Measurements from ENCODE around the gene CRMP1.

Gene CRMP1

DNA sequence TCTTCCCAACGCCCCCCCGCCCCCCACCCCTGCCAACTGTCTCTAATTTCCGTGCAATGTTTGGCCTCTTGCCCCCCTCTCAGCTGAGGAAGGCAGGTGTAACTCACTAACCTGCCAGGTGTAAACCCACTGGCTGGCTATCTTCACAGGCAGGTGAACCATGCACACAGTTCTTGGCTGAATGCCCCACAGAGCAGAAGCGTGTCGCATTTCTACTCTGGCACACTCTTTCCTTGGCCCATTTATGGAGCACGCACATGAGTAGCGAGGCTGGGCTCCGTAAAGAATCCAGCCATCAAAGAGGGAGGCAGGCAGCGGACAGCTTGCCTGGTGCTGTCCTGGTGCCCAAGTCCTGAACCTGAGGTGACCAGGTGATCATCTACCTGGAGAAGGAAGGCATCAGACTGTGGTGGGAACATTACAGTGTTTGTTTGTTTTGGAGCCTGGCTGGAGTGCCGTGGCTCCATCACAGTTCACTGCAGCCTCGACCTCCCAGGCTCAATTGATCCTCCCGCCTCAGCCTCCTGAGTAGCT, 39.2 kb upstream of the CRMP1 start:
- no peak for DNase-seq (ENCODE audit: extremely low spot score)
- CTCF ChIA-PET = no interaction called here
- POLR2A ChIA-PET = no interaction called here
- TF ChIP-seq ZNF384 (IDR thresholded peaks at IDR 0.05) (no peak), CTBP1 (IDR thresholded peaks at IDR 0.05; ENCODE audit: borderline replicate concordance) (no peak), LEF1 (IDR thresholded peaks at IDR 0.05; ENCODE audit: borderline replicate concordance) (no peak), FOXK2 (IDR thresholded peaks at IDR 0.05) (no peak), ARNT (IDR thresholded peaks at IDR 0.05) (no peak)

DNA sequence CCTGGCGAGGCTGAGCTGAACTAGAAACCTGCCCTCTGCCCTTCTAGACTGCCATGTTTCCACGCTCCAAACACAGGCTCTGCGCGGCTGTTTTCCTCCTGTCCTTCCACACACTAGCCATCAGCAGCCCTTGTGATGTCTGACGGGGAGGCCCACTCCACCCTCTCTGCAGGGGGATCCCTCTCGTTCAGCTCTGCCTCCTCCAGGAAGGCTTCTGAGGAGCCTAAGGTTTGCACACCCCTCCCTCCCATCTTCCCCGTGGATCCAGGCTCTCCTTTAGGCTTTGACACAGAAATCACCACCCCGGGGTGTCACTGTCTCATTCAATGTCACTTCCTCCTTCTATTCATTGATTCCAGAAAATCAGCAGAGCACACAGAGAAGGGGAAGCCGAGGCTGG, 38.6 kb upstream of the CRMP1 start:
- TF ChIP-seq ELF4 (IDR thresholded peaks at IDR 0.05) = no peak
- no peak for TF ChIP-seq FOXM1 (IDR thresholded peaks at IDR 0.05; ENCODE audit: borderline replicate concordance)
- TF ChIP-seq SUZ12 (IDR thresholded peaks at IDR 0.05) = no peak
- no peak for TF ChIP-seq L3MBTL2 (conservative IDR thresholded peaks at IDR 0.05)
- TF ChIP-seq ARNT (IDR thresholded peaks at IDR 0.05) = no peak
- CTCF ChIA-PET = no interaction called here
- POLR2A ChIA-PET = no interaction called here
- no peak for DNase-seq (ENCODE audit: extremely low spot score)

DNA sequence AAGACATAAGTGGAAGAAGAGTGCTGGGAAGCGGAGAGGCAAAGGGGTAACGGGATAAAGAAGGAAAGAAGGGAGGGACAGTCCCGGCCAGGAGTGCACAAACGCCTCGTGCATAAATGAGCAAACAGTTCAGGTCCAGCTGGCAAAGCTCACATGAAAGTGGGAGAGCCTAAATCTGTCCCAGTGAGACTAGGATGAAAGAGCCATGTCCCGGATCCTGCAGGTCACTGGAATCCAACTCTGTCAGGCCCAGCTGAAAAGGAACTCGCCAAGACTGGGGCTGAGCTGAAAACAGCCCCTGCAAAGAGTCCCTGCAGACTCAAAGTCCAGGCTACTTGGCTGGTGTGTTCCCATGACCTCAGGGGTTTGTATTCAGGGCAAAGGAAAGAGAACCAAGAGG, 38.0 kb upstream of the CRMP1 start:
- ChIA-PET POLR2A (no interaction called here), CTCF (no interaction called here)
- TF ChIP-seq CTBP1 (IDR thresholded peaks at IDR 0.05; ENCODE audit: borderline replicate concordance) (no peak), BHLHE40 (IDR thresholded peaks at IDR 0.05; ENCODE audit: borderline replicate concordance) (no peak), SUZ12 (IDR thresholded peaks at IDR 0.05) (no peak), L3MBTL2 (conservative IDR thresholded peaks at IDR 0.05) (no peak), TARDBP (IDR thresholded peaks at IDR 0.05) (no peak), ELF4 (IDR thresholded peaks at IDR 0.05) (no peak), FOXM1 (IDR thresholded peaks at IDR 0.05; ENCODE audit: borderline replicate concordance) (no peak), LEF1 (IDR thresholded peaks at IDR 0.05; ENCODE audit: borderline replicate concordance) (no peak), FOXA1 (IDR thresholded peaks at IDR 0.05) (no peak), ARNT (IDR thresholded peaks at IDR 0.05) (no peak), NFRKB (IDR thresholded peaks at IDR 0.05) (no peak), HDGF (IDR thresholded peaks at IDR 0.05; ENCODE audit: borderline replicate concordance) (no peak), SP1 (IDR thresholded peaks at IDR 0.05) (no peak)
- TF ChIP-seq, protein P1, sequence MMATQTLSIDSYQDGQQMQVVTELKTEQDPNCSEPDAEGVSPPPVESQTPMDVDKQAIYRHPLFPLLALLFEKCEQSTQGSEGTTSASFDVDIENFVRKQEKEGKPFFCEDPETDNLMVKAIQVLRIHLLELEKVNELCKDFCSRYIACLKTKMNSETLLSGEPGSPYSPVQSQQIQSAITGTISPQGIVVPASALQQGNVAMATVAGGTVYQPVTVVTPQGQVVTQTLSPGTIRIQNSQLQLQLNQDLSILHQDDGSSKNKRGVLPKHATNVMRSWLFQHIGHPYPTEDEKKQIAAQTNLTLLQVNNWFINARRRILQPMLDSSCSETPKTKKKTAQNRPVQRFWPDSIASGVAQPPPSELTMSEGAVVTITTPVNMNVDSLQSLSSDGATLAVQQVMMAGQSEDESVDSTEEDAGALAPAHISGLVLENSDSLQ (IDR thresholded peaks at IDR 0.05) = no peak
- no peak for DNase-seq (ENCODE audit: extremely low spot score)

DNA sequence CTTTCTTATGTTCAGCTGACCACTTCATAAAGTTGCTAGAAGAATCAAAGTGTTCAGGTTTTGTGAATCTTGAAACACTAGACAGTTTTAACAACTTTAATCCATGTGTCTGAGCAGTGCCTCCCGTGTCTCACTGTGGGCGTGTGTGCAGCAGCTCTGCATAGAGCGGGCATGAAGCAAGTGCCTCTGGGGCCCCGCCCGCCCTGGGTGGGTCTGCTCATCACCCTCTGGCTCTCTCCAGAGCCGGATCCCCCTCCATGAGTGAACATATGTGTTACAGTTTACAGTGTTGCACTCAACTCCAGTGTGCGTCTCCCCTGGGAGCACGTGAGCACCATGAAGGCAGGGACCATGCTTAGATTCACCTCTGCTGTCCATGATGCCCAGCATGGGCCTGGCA, 37.6 kb upstream of the CRMP1 start:
- POLR2A ChIA-PET = no interaction called here
- CTCF ChIA-PET = no interaction called here
- no peak for DNase-seq (ENCODE audit: extremely low spot score)
- TF ChIP-seq SP1 (IDR thresholded peaks at IDR 0.05) (no peak), FOXM1 (IDR thresholded peaks at IDR 0.05; ENCODE audit: borderline replicate concordance) (no peak), ARNT (IDR thresholded peaks at IDR 0.05) (no peak), LEF1 (IDR thresholded peaks at IDR 0.05; ENCODE audit: borderline replicate concordance) (no peak), HDGF (IDR thresholded peaks at IDR 0.05; ENCODE audit: borderline replicate concordance) (no peak), L3MBTL2 (conservative IDR thresholded peaks at IDR 0.05) (no peak)

DNA sequence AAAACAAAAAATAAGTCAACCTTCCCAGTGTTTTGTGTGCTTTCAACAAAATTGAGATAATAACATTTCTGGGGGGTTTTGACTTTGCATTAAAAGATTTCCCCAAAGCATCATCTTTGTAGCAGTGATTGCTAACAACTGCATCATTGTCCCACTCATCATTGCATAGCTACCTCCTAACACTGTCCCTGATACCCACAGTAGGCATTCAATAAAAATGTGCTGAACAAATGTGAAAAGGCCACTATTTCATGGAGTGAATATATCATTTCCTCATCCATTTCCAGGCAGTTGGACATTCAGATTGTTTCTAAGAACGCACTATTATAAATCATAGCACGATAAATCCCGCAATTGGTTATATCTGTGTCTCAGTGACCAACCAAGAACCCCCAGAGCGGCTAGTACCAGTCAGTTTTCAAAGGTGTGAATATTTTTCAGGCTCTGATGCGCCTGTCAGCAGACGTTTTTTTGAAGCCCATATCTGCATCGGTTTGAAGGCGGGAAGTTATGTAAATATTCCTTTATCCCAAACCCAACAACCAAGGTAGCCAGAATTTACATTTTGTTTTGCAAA, 36.0 kb upstream of the CRMP1 start:
- no peak for DNase-seq (ENCODE audit: extremely low spot score)
- CTCF ChIA-PET = interaction anchor here (0.6 kb wide), 1 partner anchor 34 kb away, joined by 3 read pairs; no protein-coding TSS in a partner anchor
- POLR2A ChIA-PET = no interaction called here
- TF ChIP-seq SP1 (IDR thresholded peaks at IDR 0.05) (no peak), SUZ12 (IDR thresholded peaks at IDR 0.05) (no peak), HDGF (IDR thresholded peaks at IDR 0.05; ENCODE audit: borderline replicate concordance) (no peak), L3MBTL2 (conservative IDR thresholded peaks at IDR 0.05) (no peak), ARNT (IDR thresholded peaks at IDR 0.05) (no peak), FOXA1 (IDR thresholded peaks at IDR 0.05) (no peak)
- TF ChIP-seq, protein P1 (IDR thresholded peaks at IDR 0.05) = no peak

DNA sequence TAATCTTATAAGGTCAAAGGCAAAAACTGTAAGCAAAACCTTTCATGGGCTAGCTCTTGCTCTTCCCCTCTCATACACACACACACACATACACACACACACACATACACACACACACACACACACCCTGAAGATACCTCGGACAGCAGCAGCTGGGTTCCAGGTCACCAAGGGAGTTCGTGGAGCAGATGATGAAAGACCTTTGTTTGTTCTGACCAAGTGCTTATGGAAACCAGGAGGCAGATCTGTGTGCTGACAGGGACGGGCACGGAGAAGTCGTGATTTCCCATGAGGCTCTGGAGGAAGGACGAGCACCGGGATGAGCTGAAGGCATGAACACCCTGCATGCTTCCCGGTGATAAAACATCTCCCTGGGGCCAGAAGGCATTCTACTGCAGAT, 35.4 kb upstream of the CRMP1 start:
- TF ChIP-seq ARNT (IDR thresholded peaks at IDR 0.05) (no peak), CTBP1 (IDR thresholded peaks at IDR 0.05; ENCODE audit: borderline replicate concordance) (no peak), SP1 (IDR thresholded peaks at IDR 0.05) (no peak), ZNF384 (IDR thresholded peaks at IDR 0.05) (no peak), LEF1 (IDR thresholded peaks at IDR 0.05; ENCODE audit: borderline replicate concordance) (no peak)
- TF ChIP-seq, protein P1 (IDR thresholded peaks at IDR 0.05) = no peak
- CTCF ChIA-PET = interaction anchor here (0.6 kb wide), 2 partner anchors 35 to 48 kb away, joined by 3 read pairs; no protein-coding TSS in a partner anchor
- no peak for DNase-seq (ENCODE audit: extremely low spot score)
- POLR2A ChIA-PET = interaction anchor here (0.8 kb wide), 1 partner anchor 50 kb away, joined by 3 read pairs; no protein-coding TSS in a partner anchor

DNA sequence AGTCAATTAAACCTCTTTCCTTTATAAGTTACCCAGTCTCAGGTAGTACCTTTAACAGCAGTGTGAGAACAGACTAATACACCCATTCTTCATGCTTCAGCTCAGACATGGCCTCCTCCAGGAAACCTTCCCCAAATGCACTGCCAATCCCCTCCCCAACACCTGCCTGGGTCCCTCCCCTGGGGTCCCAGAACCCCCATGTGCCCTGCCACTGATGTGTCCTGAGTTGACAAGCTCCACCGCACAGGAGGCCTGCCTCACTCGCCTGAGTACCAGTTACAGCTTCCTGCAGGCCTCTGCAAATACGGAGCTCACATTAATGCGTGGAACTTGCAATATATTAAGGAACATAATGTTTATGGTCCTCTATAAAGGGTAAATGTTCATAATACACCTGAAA, 34.9 kb upstream of the CRMP1 start:
- CTCF ChIA-PET = interaction anchor here (0.6 kb wide), 1 partner anchor 48 kb away, joined by 3 read pairs; no protein-coding TSS in a partner anchor
- POLR2A ChIA-PET = interaction anchor here (0.8 kb wide), 1 partner anchor 51 kb away, joined by 3 read pairs; no protein-coding TSS in a partner anchor
- no peak for TF ChIP-seq L3MBTL2 (conservative IDR thresholded peaks at IDR 0.05)
- DNase-seq (ENCODE audit: extremely low spot score) = no peak

Data from HEK293T (cell line).